ENCODE data around the gene MACF1. TPM values are rescaled to one million over a fixed set of nuclear protein-coding genes. Genes with fewer than 3 reads are reported as not detected.

Gene MACF1
- total and polyA plus RNA-seq, 4 donors = 69.1 to 966 (median 233) TPM

- no peak for TF ChIP-seq CTCF (IDR thresholded peaks at IDR 0.05; ENCODE audit: control extremely low read depth, extremely low read depth)
- DNase-seq = peak; percentile 51 to 80 (median 70)
- WGBS, 2 donors = 57 to 65% methylated on average over 7 of the region's 7 CpGs
- Histone ChIP-seq H3K36me3 (ENCODE audit: control insufficient read depth in 4 of 4, insufficient read depth in 4 of 4, low read length in 4 of 4) (peaks cover 0 to 6% (median 0%) of the 10 kb centered on the region in 4 donors), H3K9me3 (ENCODE audit: control insufficient read depth in 4 of 4, insufficient read depth in 3 of 4, low read length in 3 of 4) (no peaks in the 10 kb centered on the region), H3K9ac (ENCODE audit: insufficient read depth in 1 of 2, low read length in 2 of 2) (no peak overlapping the region), H3K27ac (ENCODE audit: low read depth in 1 of 2, low read length in 1 of 2) (no peak overlapping the region), H3K27me3 (ENCODE audit: control insufficient read depth in 3 of 3, insufficient read depth in 3 of 3, low read length in 2 of 3) (no peaks in the 10 kb centered on the region), H3K4me1 (ENCODE audit: control insufficient read depth in 5 of 5, insufficient read depth in 5 of 5, low read length in 5 of 5) (peaks cover 13 to 65% (median 44%) of the 10 kb centered on the region in 5 donors), H3K4me3 (no peak overlapping the region)
- no peak for ATAC-seq (ENCODE audit: insufficient read depth, low FRiP score)
Observed at GRCh38 chr1:39406533-39407450, 202.3 kb downstream of the MACF1 start.

GRCh38 chr1:39407510-39407895 is 203.0 kb downstream of the MACF1 start:
- Histone ChIP-seq H3K9me3 (ENCODE audit: control insufficient read depth in 4 of 4, insufficient read depth in 3 of 4, low read length in 3 of 4) (no peaks in the 10 kb centered on the region), H3K9ac (ENCODE audit: insufficient read depth in 1 of 2, low read length in 2 of 2) (no peak overlapping the region), H3K4me3 (no peak overlapping the region), H3K27me3 (ENCODE audit: control insufficient read depth in 3 of 3, insufficient read depth in 3 of 3, low read length in 2 of 3) (no peaks in the 10 kb centered on the region), H3K27ac (ENCODE audit: low read depth in 1 of 2, low read length in 1 of 2) (peak overlapping the region; percentile 41 to 95), H3K36me3 (ENCODE audit: control insufficient read depth in 4 of 4, insufficient read depth in 4 of 4, low read length in 4 of 4) (peaks cover 0 to 12% (median 0%) of the 10 kb centered on the region in 4 donors), H3K4me1 (ENCODE audit: control insufficient read depth in 5 of 5, insufficient read depth in 5 of 5, low read length in 5 of 5) (peaks cover 13 to 70% (median 46%) of the 10 kb centered on the region in 5 donors)
- no peak for DNase-seq
- no peak for TF ChIP-seq CTCF (IDR thresholded peaks at IDR 0.05; ENCODE audit: control extremely low read depth, extremely low read depth)
- ATAC-seq (ENCODE audit: insufficient read depth, low FRiP score) = no peak
- 61 to 64% methylated on average over 6 of the region's 6 CpGs for WGBS, 2 donors

GRCh38 chr1:39407896-39408640 is 203.6 kb downstream of the MACF1 start:
- ATAC-seq (ENCODE audit: insufficient read depth, low FRiP score) (no peak), DNase-seq (no peak)
- Histone ChIP-seq H3K36me3 (ENCODE audit: control insufficient read depth in 4 of 4, insufficient read depth in 4 of 4, low read length in 4 of 4) (peaks cover 0 to 17% (median 2%) of the 10 kb centered on the region in 4 donors), H3K9me3 (ENCODE audit: control insufficient read depth in 4 of 4, insufficient read depth in 3 of 4, low read length in 3 of 4) (no peaks in the 10 kb centered on the region), H3K9ac (ENCODE audit: insufficient read depth in 1 of 2, low read length in 2 of 2) (peak overlapping the region; percentile 50 to 73), H3K27me3 (ENCODE audit: control insufficient read depth in 3 of 3, insufficient read depth in 3 of 3, low read length in 2 of 3) (no peaks in the 10 kb centered on the region), H3K4me3 (peak overlapping the region; percentile 61), H3K4me1 (ENCODE audit: control insufficient read depth in 5 of 5, insufficient read depth in 5 of 5, low read length in 5 of 5) (peaks cover 18 to 72% (median 46%) of the 10 kb centered on the region in 5 donors), H3K27ac (ENCODE audit: low read depth in 1 of 2, low read length in 1 of 2) (peak overlapping the region; percentile 95)
- no peak for TF ChIP-seq CTCF (IDR thresholded peaks at IDR 0.05; ENCODE audit: control extremely low read depth, extremely low read depth)
- WGBS, 2 donors = 13 to 15% methylated on average over 34 to 38 of the region's 38 CpGs
